Uterus (tissue), 4 donors: ENCODE data around the gene ASB3. TPM values are rescaled to one million over a fixed set of nuclear protein-coding genes. Genes with fewer than 3 reads are reported as not detected.

ENCODE experiments used
- DNase-seq, 2 donors: peaks; one replicate each; pipeline ENCODE4 v3.0.0-alpha.2; 2019 to 2020
- H3K27ac ChIP-seq, 2 donors: fragments of 200-600 bp; sonication (generic); 1 replicate in 1 of 2; 2 replicates in 1 of 2; pipeline ENCODE4 v1.5.1; 2016 to 2018
- H3K27me3 ChIP-seq, 2 donors: fragments of 200-600 bp; sonication (generic); one replicate each; pipeline ENCODE4 v1.5.1; 2018 to 2019; ENCODE audit warnings: control low read depth in 1 of 2
- H3K36me3 ChIP-seq, 2 donors: fragments of 200-600 bp; sonication (generic); one replicate each; pipeline ENCODE4 v1.5.1; 2019; ENCODE audit warnings: control low read depth in 1 of 2
- H3K4me1 ChIP-seq, 2 donors: fragments of 200-600 bp; sonication (generic); one replicate each; pipeline ENCODE4 v1.5.1; 2018 to 2019; ENCODE audit warnings: control low read depth in 1 of 2
- H3K4me3 ChIP-seq, 2 donors: fragments of 200-600 bp; sonication (generic); 1 replicate in 1 of 2; 2 replicates in 1 of 2; pipeline ENCODE4 v1.5.1; 2018 to 2019; ENCODE audit warnings: mild to moderate bottlenecking in 1 of 2
- H3K9me3 ChIP-seq, 2 donors: fragments of 200-600 bp; sonication (generic); one replicate each; pipeline ENCODE4 v1.5.1; 2019; ENCODE audit warnings: control low read depth in 1 of 2
- POLR2A ChIP-seq, 2 donors: fragments of 450-650 bp; IDR thresholded peaks; one replicate each; pipeline ENCODE4 v1.6.1; 2016; ENCODE audit warnings: antibody characterized with exemption in 2 of 2, mild to moderate bottlenecking in 1 of 2, moderate library complexity in 1 of 2
- intact Hi-C: fragments of 100-400 bp; cut with DNase I; formaldehyde crosslinking; loops from one replicate; pipeline ENCODE4 v1.15.1; 2023; ENCODE audit warnings: low total_unique reads
- total RNA-seq, 4 donors: library from RNA; depleted of rRNA in 3 of 4; stranded (reverse); fragments of >200 nt in 3 of 4; gene quantifications; one replicate each; pipeline versions ENCODE4 v1.1.0 to v1.2.4, GENCODE V29; 2014 to 2023
- TF ChIP-seq, protein P1 (sequence below), 4 experiments: fragments of 200-600 bp in 2 of 4; fragments of 450-650 bp in 2 of 4; sonication (generic) in 2 of 4; IDR thresholded peaks; one replicate each; pipeline ENCODE4 v1.5.1; 2016 to 2019; ENCODE audit warnings: antibody characterized with exemption in 4 of 4, mild to moderate bottlenecking in 2 of 4, moderate library complexity in 1 of 4
- donor health status: DM: yes; HTN: yes; CAD: no.

The ASB3 gene
- total RNA-seq, 4 donors from 2014 or later = 5.4 to 68.8 (median 16.8) TPM

DNA sequence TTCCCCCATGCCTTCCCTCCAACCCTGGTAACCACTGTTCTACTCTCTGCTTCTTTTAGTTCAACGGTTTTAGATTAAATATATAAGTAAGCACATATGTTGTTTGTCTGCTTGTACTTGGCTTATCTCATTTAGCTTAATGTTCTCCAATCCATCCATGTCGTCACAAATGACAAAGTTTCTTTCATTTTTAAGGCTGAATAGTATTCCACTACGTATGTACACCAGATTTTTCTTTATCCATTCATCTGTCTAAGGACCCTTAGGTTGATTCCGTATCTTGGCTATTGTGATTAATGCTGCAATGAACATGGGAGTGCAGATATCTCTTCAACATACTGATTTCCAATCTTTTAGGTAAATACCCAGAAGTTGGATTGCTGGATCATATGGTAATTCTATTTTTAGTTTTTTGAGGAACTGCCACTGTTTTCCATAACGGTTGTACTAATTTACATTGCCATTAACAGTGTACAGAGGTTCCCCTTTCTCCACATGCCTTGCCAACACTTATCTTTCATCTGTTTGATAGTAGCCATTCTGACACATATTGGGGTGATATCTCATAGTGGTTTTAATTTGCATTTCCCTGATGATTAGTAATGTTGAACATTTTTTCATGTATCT is 8.1 kb downstream of the ASB3 start:
- no peaks in the 10 kb centered on the region for H3K27me3 ChIP-seq
- no peak overlapping the region for H3K4me3 ChIP-seq
- H3K4me1 ChIP-seq = no peaks in the 10 kb centered on the region
- H3K9me3 ChIP-seq = no peaks in the 10 kb centered on the region
- no peaks in the 10 kb centered on the region for H3K36me3 ChIP-seq
- intact Hi-C loops = no loop called here
- TF ChIP-seq POLR2A (IDR thresholded peaks at IDR 0.05) = no peak
- TF ChIP-seq, protein P1, sequence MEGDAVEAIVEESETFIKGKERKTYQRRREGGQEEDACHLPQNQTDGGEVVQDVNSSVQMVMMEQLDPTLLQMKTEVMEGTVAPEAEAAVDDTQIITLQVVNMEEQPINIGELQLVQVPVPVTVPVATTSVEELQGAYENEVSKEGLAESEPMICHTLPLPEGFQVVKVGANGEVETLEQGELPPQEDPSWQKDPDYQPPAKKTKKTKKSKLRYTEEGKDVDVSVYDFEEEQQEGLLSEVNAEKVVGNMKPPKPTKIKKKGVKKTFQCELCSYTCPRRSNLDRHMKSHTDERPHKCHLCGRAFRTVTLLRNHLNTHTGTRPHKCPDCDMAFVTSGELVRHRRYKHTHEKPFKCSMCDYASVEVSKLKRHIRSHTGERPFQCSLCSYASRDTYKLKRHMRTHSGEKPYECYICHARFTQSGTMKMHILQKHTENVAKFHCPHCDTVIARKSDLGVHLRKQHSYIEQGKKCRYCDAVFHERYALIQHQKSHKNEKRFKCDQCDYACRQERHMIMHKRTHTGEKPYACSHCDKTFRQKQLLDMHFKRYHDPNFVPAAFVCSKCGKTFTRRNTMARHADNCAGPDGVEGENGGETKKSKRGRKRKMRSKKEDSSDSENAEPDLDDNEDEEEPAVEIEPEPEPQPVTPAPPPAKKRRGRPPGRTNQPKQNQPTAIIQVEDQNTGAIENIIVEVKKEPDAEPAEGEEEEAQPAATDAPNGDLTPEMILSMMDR (IDR thresholded peaks at IDR 0.05) = no peak
- no peak for DNase-seq
- H3K27ac ChIP-seq = no peak overlapping the region

DNA sequence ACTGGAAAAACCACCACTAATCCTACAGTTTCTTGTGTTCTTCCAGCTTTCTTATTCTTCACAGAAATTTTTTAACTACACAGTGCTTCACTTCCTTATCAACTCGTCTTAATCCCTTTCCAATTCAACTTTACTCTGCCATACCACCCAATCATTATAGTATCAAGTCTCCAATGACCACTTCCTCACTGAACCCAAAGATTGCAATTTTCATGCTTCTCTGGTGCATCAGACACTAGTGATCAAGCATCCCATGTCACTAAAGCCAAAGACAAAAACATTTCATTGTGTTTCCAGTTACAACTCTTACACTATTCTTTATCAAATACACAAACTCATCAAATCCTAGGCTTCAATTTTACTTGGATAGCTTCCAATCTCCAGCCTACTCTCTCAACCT is 9.6 kb downstream of the ASB3 start:
- intact Hi-C loops = no loop called here

DNA sequence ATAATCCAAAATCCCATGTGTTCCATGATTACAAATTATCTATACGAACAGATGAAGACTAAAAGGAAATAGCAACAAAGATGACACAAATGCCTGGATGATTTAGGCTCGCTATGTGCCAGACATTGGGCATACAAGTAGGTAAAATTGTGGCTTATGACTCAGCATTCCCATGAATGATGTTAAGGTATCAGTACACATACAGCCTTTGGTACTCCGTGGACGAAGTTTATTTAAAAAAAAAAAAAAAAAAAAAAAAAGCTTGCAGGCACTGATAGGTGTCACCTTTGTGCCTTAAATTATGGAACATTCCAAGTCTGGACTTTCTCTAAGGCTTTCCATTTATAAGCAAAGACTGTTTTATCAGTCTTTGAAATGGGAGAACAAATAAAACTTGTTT is 16.5 kb downstream of the ASB3 start:
- H3K4me3 ChIP-seq = no peak overlapping the region

More for the DNA sequence above, 9.6 kb downstream of the ASB3 start:
- no peaks in the 10 kb centered on the region for H3K9me3 ChIP-seq
- TF ChIP-seq POLR2A (IDR thresholded peaks at IDR 0.05) = no peak
- TF ChIP-seq, protein P1 (IDR thresholded peaks at IDR 0.05) = no peak
- H3K27ac ChIP-seq = no peak overlapping the region
- H3K27me3 ChIP-seq = no peaks in the 10 kb centered on the region
- no peak overlapping the region for H3K4me3 ChIP-seq
- no peaks in the 10 kb centered on the region for H3K36me3 ChIP-seq
- H3K4me1 ChIP-seq = no peaks in the 10 kb centered on the region
- DNase-seq = no peak

DNA sequence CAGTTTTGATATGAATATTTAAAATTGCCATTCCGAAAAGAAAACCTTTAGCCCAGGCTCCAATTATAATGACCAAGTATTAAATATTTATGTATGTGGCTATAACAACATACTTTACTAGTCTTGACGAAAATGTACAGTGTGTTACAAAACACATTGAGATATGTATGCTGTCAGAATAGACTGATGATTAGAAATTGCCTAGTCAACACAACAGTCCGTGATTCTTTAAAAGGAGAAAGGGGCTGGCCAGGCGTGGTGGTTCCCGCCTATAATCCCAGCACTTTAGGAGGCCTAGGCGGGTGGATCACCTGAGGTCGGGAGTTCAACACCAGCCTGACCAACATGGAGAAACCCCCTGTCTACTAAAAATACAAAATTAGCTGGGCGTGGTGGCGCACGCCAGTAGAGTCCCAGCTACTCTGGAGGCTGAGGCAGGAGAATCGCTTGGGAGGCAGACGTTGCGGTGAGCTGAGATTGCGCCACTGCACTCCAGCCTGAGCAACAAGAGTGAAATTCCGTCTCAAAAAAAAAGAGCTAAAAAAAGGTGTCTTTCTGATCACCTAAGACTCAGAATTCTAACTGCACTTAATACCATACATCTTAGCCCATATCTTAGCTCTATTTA is 17.3 kb downstream of the ASB3 start:
- Histone ChIP-seq H3K36me3 (no peaks in the 10 kb centered on the region), H3K27me3 (no peaks in the 10 kb centered on the region), H3K4me3 (no peak overlapping the region), H3K27ac (no peak overlapping the region), H3K4me1 (no peaks in the 10 kb centered on the region), H3K9me3 (no peaks in the 10 kb centered on the region)
- TF ChIP-seq, protein P1 (IDR thresholded peaks at IDR 0.05) = no peak
- TF ChIP-seq POLR2A (IDR thresholded peaks at IDR 0.05) = no peak
- intact Hi-C loops = no loop called here
- DNase-seq = no peak

More for the DNA sequence above, 16.5 kb downstream of the ASB3 start:
- intact Hi-C loops = no loop called here
- no peaks in the 10 kb centered on the region for H3K4me1 ChIP-seq
- DNase-seq = no peak
- H3K36me3 ChIP-seq = no peaks in the 10 kb centered on the region
- H3K9me3 ChIP-seq = no peaks in the 10 kb centered on the region
- H3K27me3 ChIP-seq = no peaks in the 10 kb centered on the region
- TF ChIP-seq POLR2A (IDR thresholded peaks at IDR 0.05) = no peak
- TF ChIP-seq, protein P1 (IDR thresholded peaks at IDR 0.05) = no peak
- H3K27ac ChIP-seq = no peak overlapping the region

DNA sequence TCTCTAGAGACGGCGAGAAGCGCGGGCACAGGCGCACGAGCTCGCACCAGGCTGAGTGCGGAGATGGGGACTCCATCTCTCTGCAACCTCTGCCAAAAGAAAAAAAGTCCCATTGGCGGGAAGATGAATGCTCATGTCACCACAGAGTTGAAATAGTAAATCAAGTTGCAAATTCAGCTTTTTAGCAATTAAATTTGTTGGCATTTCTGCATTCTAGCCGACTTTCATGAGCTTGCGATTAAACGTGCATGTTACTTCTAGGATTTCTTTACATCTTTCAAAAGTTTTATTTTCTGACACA is 18.6 kb downstream of the ASB3 start:
- Histone ChIP-seq H3K4me1 (no peaks in the 10 kb centered on the region), H3K9me3 (no peaks in the 10 kb centered on the region), H3K36me3 (no peaks in the 10 kb centered on the region), H3K4me3 (peak overlapping the region; percentile 90 to 94), H3K27ac (peak overlapping the region; percentile 81 to 82), H3K27me3 (no peaks in the 10 kb centered on the region)
- no peak for DNase-seq
- no peak for TF ChIP-seq POLR2A (IDR thresholded peaks at IDR 0.05)
- TF ChIP-seq, protein P1 (IDR thresholded peaks at IDR 0.05) = no peak
- intact Hi-C loops = no loop called here
